GM12878 (cell line): ENCODE results near the gene HDX. TPM values are rescaled to one million over a fixed set of nuclear protein-coding genes. Genes with fewer than 3 reads are reported as not detected.

Experiments used
- ATAC-seq: fragments of 200-7000 bp; cut with Tn5 transposase; 3 replicates; pipeline ENCODE4 v1.9.1; 2020; ENCODE audit warnings: mild to moderate bottlenecking, moderate library complexity
- BruUV-seq: library from RNA; stranded (reverse); fragments of 400-500 nt; replicated peaks from 2 replicates; lab custom pipeline; 2021; lab: Mats Ljungman, UMichigan
- CTCF ChIA-PET: fragments of 300-600 bp; sonication (Branson Sonifier 250); formaldehyde crosslinking; extraction: SDS; loops from one replicate; lab custom pipeline; 2021; ENCODE audit warnings: inconsistent platforms; lab: Yijun Ruan, JAX
- POLR2A ChIA-PET: fragments of 350-600 bp; formaldehyde crosslinking; extraction: SDS; loops from one replicate; lab custom pipeline; 2021; ENCODE audit warnings: inconsistent platforms; lab: Charles Lee
- RAD21 ChIA-PET: fragments of 300-600 bp; sonication (Branson Sonifier 250); formaldehyde crosslinking; loops from one replicate; lab custom pipeline; 2023; ENCODE audit warnings: antibody characterized with exemption; ENCODE audit not compliant: unreplicated experiment; lab: Charles Lee
- SMC1A ChIA-PET: fragments of 300-600 bp; sonication (Branson Sonifier 250); formaldehyde crosslinking; loops from one replicate; lab custom pipeline; 2023; ENCODE audit not compliant: unreplicated experiment, uncharacterized antibody; lab: Charles Lee
- DNase-seq: peaks from one replicate; pipeline ENCODE4 v3.0.0-alpha.2; 2011; ENCODE audit warnings: low read depth, low spot score
- FAIRE-seq: peaks from 3 replicates; lab custom pipeline; 2011; peaks lifted over from hg19 to GRCh38; lab: Jason Lieb, UNC
- H2AFZ ChIP-seq: 2 replicates; pipeline ENCODE4 v1.6.0; 2011; ENCODE audit warnings: low read depth, low read length, control low read depth; ENCODE audit not compliant: control insufficient read depth
- H3K27ac ChIP-seq: 2 replicates; pipeline ENCODE4 v1.5.1; 2011; ENCODE audit warnings: control low read depth; ENCODE audit not compliant: control insufficient read depth, insufficient read depth
- H3K27me3 ChIP-seq, 2 experiments: replicated peaks in 1 of 2; 2 replicates each; pipeline versions ENCODE4 v1.6.0 to v1.6.1; 2011; ENCODE audit warnings: low read length in 1 of 2; ENCODE audit not compliant: control insufficient read depth in 2 of 2, insufficient read depth in 2 of 2
- H3K36me3 ChIP-seq, 2 experiments: 2 replicates each; pipeline ENCODE4 v1.5.1; 2011; ENCODE audit warnings: low read length in 1 of 2; ENCODE audit not compliant: control insufficient read depth in 2 of 2, insufficient read depth in 2 of 2
- H3K4me1 ChIP-seq: 2 replicates; pipeline ENCODE4 v1.6.1; 2011; ENCODE audit warnings: mild to moderate bottlenecking, low read length, moderate library complexity, mixed read lengths; ENCODE audit not compliant: control insufficient read depth, insufficient read depth
- H3K4me2 ChIP-seq: 2 replicates; pipeline ENCODE4 v1.6.0; 2011; ENCODE audit warnings: control low read depth; ENCODE audit not compliant: control insufficient read depth, insufficient read depth
- H3K4me3 ChIP-seq: fragments of 200-600 bp; sonication (generic); 2 replicates; pipeline ENCODE4 v1.5.1; 2016
- H3K79me2 ChIP-seq: 2 replicates; pipeline ENCODE4 v1.6.0; 2011; ENCODE audit warnings: low read length; ENCODE audit not compliant: control insufficient read depth, insufficient read depth
- H3K9ac ChIP-seq: 2 replicates; pipeline ENCODE4 v1.8.0; 2011; ENCODE audit warnings: low read length, control low read depth, mixed read lengths; ENCODE audit not compliant: control insufficient read depth, insufficient read depth
- H3K9me3 ChIP-seq: replicated peaks from 3 replicates; pipeline ENCODE4 v1.5.1; 2011; ENCODE audit warnings: mild to moderate bottlenecking, low read length; ENCODE audit not compliant: control insufficient read depth, insufficient read depth
- H4K20me1 ChIP-seq: 2 replicates; pipeline ENCODE4 v1.6.0; 2011; ENCODE audit not compliant: control insufficient read depth, insufficient read depth
- ETV6 ChIP-seq, 2 experiments: fragments of 450-650 bp in 1 of 2; IDR thresholded peaks in 1 of 2; conservative IDR thresholded peaks in 1 of 2; 2 replicates each; pipeline ENCODE4 v1.6.1; 2014; ENCODE audit warnings: antibody characterized with exemption in 1 of 2, borderline replicate concordance in 1 of 2, low read depth in 1 of 2, mild to moderate bottlenecking in 1 of 2, moderate library complexity in 1 of 2
- IKZF2 ChIP-seq, 2 experiments: fragments of 450-650 bp; IDR thresholded peaks; 2 replicates each; pipeline ENCODE4 v1.6.1; 2017; ENCODE audit warnings: mild to moderate bottlenecking in 2 of 2, moderate library complexity in 2 of 2
- MXI1 ChIP-seq: fragments of 150-350 bp; IDR thresholded peaks from 2 replicates; pipeline ENCODE4 v1.6.1; 2011; ENCODE audit warnings: low read depth, mild to moderate bottlenecking, inconsistent platforms, low read length, improper control_type of control experiment
- PML ChIP-seq: IDR thresholded peaks from 2 replicates; pipeline ENCODE4 v1.6.1; 2012; ENCODE audit warnings: low read length, inconsistent platforms
- RFX5 ChIP-seq: IDR thresholded peaks from 2 replicates; pipeline ENCODE4 v1.6.1; 2011; ENCODE audit warnings: low read depth, low read length, improper control_type of control experiment
- RUNX3 ChIP-seq: IDR thresholded peaks from 2 replicates; pipeline ENCODE4 v1.6.1; 2012; ENCODE audit warnings: low read length, inconsistent platforms
- SRF ChIP-seq, 2 experiments: IDR thresholded peaks; 2 replicates each; pipeline ENCODE4 v1.6.1; 2011; ENCODE audit warnings: low read depth in 2 of 2, low read length in 2 of 2, mild to moderate bottlenecking in 1 of 2, moderate library complexity in 1 of 2
- TCF3 ChIP-seq: IDR thresholded peaks from 2 replicates; pipeline ENCODE4 v1.6.1; 2012; ENCODE audit warnings: low read depth, mild to moderate bottlenecking, low read length, borderline replicate concordance; ENCODE audit not compliant: insufficient read depth
- YY1 ChIP-seq: IDR thresholded peaks from 2 replicates; pipeline ENCODE4 v1.6.1; 2011; ENCODE audit warnings: low read depth, mild to moderate bottlenecking, low read length
- ZNF207 ChIP-seq: fragments of 450-650 bp; IDR thresholded peaks from 2 replicates; pipeline ENCODE4 v1.6.1; 2014; ENCODE audit warnings: antibody characterized with exemption, mild to moderate bottlenecking, borderline replicate concordance
- ZSCAN29 ChIP-seq: fragments of 450-650 bp; IDR thresholded peaks from 2 replicates; pipeline ENCODE4 v1.6.1; 2017; ENCODE audit warnings: mild to moderate bottlenecking, moderate library complexity
- in situ Hi-C: fragments of 300-500 bp; cut with MboI; formaldehyde crosslinking; loops from 9 replicates; pipeline ENCODE4 v1.14.3; 2018; ENCODE audit warnings: mixed read lengths
- intact Hi-C: fragments of 100-400 bp; cut with micrococcal nuclease; formaldehyde crosslinking; loops from one replicate; pipeline ENCODE4 v1.14.2; 2022; ENCODE audit not compliant: unreplicated experiment
- polyA plus RNA-seq, 11 experiments: library from polyadenylated mRNA; depleted of rRNA in 4 of 11; unstranded in 6 of 11; stranded (reverse) in 5 of 11; fragments of >200 nt; fragmentation: Nextera tagmentation in 4 of 11; fragmentation: Illumina TruSeq in 1 of 11; extraction: Ambion mirVana in 4 of 11; extraction: Trizol in 1 of 11; gene quantifications; 1 replicate in 1 of 11; 2 replicates in 10 of 11; pipeline versions ENCODE4 v1.2.1 to v1.2.3, GENCODE V29; 2011 to 2016; ENCODE audit warnings: inconsistent platforms in 2 of 11, missing spikeins in 2 of 11, low read depth in 1 of 11
- total RNA-seq, 4 experiments: library from RNA; depleted of rRNA in 3 of 4; stranded (reverse); fragments of >200 nt in 3 of 4; fragmentation: Illumina TruSeq in 1 of 4; extraction: Trizol in 1 of 4; gene quantifications; 2 replicates each; pipeline versions ENCODE4 v1.2.1 to v1.2.3, GENCODE V29; 2013 to 2021

Gene HDX
- total and polyA plus RNA-seq, 10 of the 15 experiments (the other 5 are each of a cell fraction or from before 2014, with no cell fraction given): 2.9 to 8.6 (median 6.3) TPM; not detected in 1

- Histone ChIP-seq H4K20me1 (no peaks in the 10 kb centered on the region), H3K79me2 (no peaks in the 10 kb centered on the region), H3K9ac (no peak overlapping the region), H3K9me3 (no peaks in the 10 kb centered on the region), H3K4me3 (no peak overlapping the region), H3K36me3 (no peaks in the 10 kb centered on the region), H3K4me1 (no peaks in the 10 kb centered on the region), H3K27me3 (no peaks in the 10 kb centered on the region), H2AFZ (no peak overlapping the region), H3K27ac (no peak overlapping the region), H3K4me2 (no peak overlapping the region)
- ChIA-PET POLR2A (no interaction called here), CTCF (no interaction called here), RAD21 (no interaction called here), SMC1A (no interaction called here)
- TF ChIP-seq PML: no peak
- TF ChIP-seq YY1: no peak
- TF ChIP-seq ZSCAN29: no peak
- no peak for TF ChIP-seq IKZF2 (IDR thresholded peaks at IDR 0.05)
- no peak for TF ChIP-seq MXI1
- TF ChIP-seq RUNX3: no peak
- TF ChIP-seq ZNF207: no peak
- TF ChIP-seq RFX5: no peak
- TF ChIP-seq ETV6 (conservative IDR thresholded peaks at IDR 0.05 in 1 of 2, IDR thresholded peaks at IDR 0.05 in 1 of 2; ENCODE audit: borderline replicate concordance in 1 of 2, low read depth in 1 of 2): no peak
- TF ChIP-seq SRF (IDR thresholded peaks at IDR 0.05; ENCODE audit: low read depth in 2 of 2, low read length in 2 of 2): no peak
- no peak for TF ChIP-seq TCF3
- DNase-seq: no peak
- in situ Hi-C loops: no loop called here
- intact Hi-C loops: no loop called here
- FAIRE-seq: no peak
- no peak for ATAC-seq
- BruUV-seq: no TSS peak
These were observed 25.1 kb downstream of the HDX start for GRCh38 chrX:84477114-84477513.
